ENCODE measurements around the gene MOV10.

Gene MOV10

GRCh38 chr1:112743174-112744008 is 68.9 kb downstream of the MOV10 start:
- DNase-seq: no peak

- no peak for DNase-seq
These were observed 69.6 kb downstream of the MOV10 start for GRCh38 chr1:112744009-112744578.

DNA sequence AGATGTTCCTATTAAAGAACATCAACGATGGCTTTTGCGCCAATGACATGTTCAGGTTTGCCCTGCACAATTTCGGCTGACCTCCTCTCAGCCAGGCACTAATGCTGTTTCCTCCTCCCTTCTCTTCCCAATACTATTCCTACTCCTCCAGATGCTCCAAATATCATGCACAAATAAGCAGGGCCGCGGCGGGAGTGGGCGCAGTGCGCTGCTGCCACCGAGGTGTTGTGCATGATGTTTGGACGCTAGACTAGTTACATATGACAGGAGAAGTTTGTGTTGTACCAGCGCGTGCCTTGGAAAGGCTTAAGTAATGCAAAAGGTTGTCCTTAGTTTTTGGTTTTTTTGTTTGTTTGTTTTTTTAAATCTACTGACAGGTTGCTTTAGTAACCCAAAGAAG is 73.9 kb downstream of the MOV10 start:
- DNase-seq: no peak

Data from NCI-H2107 (cell line).